Stimulated activated CD8-positive, alpha-beta memory T cell treated with anti-CD3 and anti-CD28 coated beads, Interleukin-15, amount 100 ng/mL, for 4 hours (primary cell): Measurements from ENCODE around the gene ZNF32.

Source experiments
- DNase-seq, 2 donors: peaks; one replicate each; pipeline ENCODE4 v3.0.0-alpha.2; 2020; ENCODE audit warnings: low read depth in 2 of 2

Gene ZNF32, protein sequence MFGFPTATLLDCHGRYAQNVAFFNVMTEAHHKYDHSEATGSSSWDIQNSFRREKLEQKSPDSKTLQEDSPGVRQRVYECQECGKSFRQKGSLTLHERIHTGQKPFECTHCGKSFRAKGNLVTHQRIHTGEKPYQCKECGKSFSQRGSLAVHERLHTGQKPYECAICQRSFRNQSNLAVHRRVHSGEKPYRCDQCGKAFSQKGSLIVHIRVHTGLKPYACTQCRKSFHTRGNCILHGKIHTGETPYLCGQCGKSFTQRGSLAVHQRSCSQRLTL

DNA sequence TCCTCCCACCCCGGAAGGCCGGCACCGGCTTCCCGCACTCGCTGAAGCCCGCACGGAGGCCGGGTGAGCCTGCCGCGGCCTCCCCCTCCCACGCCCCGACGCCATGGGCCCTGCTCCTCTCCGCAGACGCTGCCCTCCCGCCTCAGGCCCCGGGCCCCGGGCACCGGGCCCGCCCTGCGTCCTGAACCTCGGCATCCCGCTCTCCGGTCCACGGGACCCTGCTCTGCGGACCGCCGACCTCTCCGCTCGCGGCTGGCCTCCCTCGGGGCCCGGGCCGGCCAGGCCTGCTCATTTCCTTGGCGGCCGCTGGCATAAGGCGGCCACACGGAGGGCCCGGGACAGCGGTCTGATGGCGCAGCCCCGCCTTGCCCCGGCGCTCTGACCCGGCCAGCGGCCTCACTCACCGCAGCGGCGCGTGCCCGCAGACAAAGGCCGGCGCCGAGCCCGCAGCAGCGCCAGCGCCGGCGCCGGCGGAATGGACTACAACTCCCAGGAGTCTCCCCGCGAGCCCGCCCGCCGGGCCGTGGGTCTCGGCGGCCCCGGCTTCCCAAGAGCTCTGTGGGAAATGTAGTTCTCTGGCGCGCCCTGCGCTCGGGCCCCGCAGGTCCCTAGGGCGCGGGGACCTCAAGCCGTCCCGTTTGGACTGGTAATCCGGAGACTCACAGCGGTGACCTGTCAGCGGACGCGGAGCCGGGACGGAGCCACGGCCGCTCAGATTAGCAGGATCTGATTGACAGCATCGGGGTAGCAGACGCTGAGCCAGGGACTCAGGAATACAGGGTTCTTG lies at the start of gene ZNF32:
Gene ZNF32 (minus strand): TSS at position 484 of the 787 bp plus-strand sequence. CDS start 2,748 bp downstream, outside the sequence.
- peak; percentile 51 to 64 for DNase-seq

DNA sequence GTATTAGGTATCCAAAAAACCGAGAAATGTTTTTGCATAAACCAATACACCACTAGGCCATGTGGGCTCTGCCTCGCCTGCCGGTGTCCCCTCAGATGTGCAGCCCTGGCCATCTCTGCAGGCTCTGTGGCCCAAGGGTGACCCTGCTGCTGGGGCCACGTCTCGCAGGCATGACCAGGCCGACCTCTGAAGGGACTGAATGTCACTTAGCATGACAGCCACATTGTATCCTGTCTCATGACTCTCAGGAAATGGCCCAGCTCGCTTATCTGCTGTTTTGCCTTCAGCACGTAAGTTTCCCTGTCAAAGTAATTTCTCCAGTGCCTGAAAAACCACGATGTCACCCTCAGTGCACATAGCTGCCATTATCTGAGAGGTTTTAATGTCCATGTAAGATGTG lies 49.5 kb upstream of the ZNF32 start:
- no peak for DNase-seq

DNA sequence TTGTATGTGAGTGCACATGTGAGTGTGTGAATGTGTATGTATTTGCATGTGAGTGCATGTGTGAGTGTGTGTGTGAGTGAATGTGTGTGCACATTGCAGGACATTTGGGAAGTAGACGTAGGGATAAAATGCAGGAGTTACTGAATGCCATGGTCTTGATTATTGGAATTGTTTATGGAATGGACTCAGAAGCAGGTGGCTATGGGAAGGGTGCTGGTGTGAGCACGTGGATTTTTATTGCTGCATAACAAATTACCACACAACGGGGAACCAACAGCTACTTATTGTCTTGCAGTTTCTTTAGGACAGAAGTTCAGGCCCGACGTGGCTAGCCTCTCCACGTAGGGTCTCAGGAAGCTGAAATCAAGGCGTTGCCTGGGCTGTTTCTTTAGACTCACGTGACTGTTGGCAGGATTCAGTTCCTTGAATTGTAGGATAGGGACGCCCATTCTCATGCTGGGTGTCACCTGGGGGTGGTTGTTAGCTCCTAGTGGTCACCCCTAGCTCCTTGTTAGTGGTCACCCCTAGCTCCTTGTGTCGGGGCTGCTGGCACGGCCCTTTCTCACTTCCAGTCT lies 48.3 kb upstream of the ZNF32 start:
- DNase-seq = no peak

DNA sequence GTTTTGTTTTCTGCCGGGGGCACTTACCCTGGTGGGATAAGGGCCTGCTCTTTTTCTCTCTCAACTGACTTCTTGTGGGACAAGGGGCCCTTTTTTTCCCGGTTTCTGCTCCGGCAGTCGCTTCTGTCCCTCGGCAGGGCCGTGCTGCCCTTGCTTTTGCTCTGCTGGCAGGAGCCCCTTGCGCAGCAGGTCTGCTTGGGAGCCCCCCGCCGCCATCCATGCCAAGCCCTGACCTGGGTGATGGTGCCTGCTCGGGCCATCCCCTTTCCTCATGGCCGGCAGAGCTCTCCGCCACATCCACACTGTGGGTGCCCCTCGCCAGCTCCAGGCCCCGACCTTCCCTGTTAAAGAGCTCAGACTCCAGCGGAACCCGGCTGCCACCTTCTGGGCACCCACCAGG lies 47.0 kb upstream of the ZNF32 start:
- no peak for DNase-seq

DNA sequence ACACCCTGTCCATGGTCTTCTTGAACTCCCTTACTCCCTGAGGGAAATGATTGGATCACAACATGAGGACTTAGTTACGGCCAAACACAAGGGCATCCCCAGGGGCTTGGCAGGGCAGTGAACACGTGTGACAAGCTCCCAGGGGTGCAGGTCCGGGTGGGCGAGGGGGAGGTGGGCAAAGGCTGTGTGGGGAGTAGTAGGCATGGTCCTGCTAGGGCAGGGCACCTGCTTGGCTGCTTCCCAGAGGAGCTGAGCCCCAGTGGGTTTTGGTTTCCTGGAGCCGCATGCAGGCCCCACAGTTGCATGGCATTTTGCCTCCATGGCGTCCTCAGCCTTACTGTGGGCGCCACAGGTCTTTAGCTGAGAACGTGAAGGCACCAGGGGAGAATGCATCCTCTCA lies 46.6 kb upstream of the ZNF32 start:
- DNase-seq = no peak

DNA sequence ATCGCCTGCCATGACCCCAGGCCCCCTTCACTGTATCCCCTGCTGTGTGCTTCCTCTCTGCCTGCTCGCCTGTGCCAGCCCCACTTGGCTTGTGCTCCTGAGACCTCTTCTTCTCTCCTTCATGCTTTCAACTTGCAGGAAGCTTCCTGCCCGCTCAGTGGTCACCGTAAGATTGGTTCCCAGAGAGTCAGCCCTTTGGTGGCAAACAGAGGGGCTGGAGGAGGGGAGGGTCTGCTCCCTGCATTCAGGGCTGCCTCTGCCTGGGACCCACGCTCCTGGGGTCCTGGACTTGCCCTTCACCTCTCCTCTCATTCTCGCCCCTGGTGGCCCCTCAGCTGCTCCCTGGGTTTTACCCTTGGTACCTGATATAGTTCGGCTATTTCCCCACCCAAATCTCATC lies 45.8 kb upstream of the ZNF32 start:
- DNase-seq = no peak

DNA sequence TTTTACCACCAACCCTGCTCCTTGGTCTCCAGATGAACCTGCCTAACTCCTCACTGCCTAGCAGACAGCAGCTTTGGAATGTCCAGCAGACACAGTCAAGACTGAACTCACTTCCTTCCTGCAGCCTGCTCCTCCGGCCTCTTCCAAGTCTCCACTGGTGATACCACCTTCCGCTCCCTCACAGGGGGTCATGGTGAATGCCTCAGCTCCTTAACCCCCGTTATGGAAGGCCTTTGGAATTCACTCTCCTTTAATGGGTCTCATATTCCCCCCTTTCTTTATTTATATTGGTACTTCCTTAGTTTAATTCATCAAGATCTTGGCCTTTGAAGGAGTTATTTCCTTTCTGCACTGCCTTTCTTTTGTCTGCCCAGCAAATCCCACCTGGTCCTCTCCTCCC lies 44.9 kb upstream of the ZNF32 start:
- no peak for DNase-seq

DNA sequence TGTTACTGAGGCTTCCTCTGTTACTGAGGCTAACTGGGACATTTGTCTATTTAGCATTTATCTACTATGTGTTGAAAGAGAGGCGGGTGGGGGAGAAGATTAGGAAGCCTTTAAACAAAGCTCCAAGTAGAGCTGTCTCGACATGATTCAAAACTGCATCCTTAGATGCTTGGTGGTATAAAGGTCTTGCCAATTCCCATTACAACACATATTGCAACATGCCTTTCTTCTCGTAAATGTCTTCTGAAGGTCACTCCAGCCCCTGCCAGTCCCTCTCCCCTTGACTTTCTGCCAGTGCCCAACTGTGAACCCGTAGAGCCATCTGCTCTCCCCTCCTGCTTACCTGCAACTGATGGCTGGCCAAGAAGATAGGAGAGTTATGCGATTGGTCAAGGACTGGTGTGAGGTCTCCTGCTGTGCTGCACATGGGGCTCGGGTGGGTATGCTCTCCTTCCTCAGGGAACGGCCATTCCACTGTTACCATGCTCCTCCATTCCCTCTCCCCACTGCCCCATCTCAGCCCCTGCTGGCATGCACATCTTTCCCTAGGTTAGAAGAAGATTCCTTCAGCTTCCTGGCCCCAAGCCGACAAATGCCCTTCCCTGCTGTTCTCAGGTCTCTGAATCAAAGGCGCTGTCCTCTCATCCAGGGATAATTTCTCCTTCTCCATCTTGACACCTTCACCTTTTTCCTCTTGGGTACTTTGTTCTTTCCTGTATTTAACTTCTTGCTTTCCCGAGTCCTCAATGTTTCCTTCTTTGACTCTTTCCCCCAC lies 43.6 kb upstream of the ZNF32 start:
- no peak for DNase-seq

DNA sequence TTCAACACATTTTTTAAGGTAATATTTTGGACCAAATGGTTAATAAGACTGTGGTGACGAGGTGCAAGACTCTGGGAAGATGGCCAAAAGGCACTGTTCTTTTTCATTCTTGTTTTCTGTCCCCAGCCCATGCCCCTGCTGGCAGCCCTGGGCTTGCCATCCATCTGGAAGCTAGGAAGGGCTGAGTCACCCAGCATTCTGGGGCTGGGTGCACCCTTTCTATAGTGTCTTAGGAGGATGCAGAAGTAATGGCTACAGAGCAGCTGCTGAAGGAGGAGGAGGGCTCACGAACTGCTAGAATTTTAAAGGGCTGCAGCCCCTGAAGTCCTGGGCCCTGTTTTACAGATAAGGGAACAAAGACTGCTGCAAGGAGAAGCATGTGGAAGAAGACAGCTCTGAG lies 42.8 kb upstream of the ZNF32 start:
- no peak for DNase-seq

DNA sequence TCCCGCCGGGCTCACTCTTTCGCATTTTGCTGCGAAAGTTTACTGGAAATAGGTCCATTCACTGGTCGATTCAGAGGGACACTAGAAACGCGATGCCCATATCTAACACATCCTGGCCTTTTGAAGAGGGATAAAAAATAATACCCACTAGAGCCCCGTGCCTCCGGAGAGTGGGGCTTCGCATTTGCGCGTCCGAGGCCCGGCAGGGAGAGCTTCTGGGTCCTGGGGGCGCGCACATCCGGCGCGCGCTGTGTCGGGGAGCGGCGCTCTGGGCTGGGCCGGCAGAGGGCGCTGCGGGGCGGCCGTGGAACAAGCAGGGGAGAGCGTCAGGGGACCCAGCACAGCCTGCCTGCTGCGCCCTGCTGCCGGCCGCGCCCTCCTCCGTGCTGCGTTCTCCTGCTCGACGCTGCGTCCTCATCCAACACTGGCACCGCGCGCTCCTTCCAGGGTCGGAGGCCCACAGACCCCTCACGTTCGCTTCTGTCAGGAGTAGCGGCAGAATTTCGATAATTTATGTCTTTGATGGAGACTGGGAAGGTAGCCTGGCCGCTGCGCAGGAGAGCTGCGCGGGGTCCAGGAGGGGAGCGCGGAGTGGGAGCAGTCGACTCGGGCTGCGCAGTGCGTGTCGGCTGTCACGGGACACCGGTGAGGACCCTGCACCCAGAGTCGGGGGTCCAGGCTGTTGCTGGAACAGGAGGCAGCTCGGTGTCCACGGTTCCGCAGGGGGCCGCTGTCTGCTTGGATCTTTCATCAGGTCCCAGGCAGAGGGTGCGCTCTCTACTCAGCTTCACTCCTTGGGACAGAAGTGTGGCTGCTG lies 41.5 kb upstream of the ZNF32 start:
- DNase-seq = peak; percentile 59 to 61

DNA sequence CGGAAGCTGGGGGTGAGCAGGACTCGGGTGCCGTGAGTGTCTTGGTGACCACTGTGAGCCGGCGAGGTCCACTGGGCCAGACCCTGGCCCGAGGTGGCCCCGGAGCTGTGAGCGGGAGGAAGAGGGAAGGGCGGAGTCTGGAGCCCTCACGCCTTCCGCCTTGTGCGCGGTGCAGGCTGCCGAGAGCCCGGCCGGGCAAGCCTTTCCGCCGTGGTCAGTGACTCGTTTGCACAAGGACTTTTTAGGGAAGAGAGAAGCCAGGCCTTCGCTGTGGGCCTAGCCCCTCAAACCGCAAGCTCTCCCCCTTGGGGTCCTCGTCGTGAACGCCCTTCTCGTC lies 40.9 kb upstream of the ZNF32 start:
- no peak for DNase-seq

DNA sequence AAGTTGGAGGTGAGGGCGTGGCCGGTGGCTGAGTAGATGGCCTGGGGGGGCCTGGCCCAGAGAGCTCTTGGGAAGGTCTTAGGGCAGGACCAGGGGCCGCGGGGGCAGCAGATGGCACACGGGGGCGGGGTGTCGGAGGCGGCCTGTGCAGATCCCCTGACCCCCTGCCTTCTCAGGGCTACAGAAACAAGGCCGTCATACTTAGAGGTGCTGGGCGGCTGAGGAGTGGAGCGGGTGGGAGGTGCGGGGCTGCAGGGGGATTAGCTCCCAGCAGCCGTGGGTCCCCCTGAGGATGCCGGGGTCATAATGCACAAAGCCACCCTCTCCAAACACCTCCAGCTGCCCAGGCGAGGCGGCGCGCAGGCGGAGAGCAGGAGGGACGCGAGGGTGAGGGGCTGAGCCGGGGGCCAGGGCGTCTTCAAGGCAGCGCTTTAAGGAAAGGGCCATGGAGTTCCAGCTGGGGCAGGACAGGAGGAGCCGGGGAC lies 40.4 kb upstream of the ZNF32 start:
- DNase-seq = no peak

DNA sequence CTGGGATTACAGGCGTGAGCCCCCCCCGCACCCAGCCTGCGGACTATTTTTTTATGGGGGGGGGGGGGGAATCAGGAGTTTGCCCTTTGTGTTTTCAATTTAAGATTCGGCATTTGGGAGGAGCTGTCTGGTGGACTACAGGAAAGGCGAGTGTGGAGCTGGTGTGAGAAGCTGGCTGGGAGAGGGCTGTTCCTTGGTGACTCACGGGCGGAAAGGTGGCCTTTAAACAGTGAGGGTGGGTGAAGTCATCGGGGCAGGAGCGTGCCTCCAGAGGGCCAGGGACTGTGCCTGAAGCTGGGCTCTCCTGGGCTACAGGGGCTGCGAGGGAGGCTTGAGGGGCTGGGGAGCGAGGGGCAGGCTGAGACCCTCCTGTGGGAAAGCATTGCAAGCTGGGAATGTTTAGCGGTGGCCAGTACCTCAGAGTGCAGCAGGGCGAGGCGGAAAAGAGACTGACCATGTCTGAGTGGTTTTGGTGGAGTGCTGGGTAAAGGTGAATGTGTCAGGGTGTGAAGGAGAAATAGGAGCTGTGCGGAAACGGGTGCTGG lies 39.7 kb upstream of the ZNF32 start:
- DNase-seq = no peak

DNA sequence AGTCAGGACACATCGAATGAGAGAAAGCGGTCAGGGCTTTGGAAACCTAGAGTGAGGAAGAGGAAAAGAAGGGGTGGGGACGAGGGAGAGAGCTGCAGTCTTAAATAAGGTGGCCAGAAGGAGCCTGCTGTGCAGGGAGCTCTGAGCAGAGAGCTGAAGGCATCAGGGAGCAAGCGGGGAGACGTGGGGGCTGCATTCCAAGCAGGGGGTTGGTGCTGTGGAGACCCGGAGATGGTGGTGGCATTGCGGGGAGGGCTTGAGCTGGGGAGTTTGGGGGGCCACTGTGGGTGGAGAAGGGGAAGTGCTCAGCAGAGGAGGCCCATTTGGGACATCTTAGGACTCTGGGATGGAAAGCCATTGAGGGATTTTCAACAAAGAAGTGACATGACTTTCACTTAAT lies 38.7 kb upstream of the ZNF32 start:
- no peak for DNase-seq

DNA sequence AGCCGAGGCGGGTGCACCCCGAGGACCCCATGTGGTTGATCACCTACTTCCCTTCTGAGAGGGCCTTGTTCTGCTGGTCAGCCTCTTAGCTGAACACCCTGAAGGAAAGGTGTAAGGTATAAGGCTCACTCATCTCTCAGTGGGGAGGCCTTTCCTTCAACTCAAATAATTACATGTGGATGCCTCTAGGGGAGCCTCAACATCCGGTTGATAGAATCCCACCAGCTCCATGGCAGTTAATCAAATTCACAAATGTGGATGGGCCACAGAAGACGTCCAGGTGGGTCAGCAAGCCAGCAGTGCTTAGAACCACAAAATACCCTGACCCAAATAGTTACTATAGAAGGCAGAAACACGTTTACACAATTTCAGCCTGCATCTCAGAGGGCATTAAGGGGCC lies 37.7 kb upstream of the ZNF32 start:
- DNase-seq = no peak

DNA sequence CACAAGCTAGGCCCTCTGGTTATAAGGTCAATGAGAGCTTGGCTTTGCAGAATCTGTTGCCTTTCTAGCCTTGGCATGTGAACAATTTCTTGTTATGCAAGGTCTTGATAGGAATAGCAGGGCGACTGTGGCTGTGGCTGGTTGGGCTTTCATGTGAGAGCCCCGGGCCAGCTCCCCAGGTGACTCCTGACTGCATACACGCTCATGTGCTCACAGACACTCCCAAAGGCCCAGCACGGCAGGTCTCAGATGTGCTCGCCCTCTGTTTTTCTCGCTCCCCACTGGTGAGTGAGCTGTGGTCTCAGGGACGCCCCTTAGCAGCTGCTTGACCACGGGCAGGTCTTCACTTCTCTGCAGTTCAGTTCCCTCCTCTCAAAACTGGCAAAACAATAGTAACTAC lies 37.1 kb upstream of the ZNF32 start:
- DNase-seq = no peak

DNA sequence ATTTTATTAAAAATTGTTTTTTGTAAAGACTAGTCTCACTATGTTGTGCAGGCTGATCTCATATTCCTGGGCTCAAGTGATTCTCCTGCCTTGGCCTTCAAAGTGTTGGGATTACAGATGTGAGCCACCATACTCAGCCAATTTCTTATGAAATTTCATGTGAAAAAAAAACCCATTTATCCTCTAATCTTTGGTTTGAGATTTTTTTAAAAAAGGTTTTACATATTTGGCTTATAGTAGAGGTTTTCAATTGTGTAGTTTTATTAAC lies 35.5 kb upstream of the ZNF32 start:
- DNase-seq = no peak

DNA sequence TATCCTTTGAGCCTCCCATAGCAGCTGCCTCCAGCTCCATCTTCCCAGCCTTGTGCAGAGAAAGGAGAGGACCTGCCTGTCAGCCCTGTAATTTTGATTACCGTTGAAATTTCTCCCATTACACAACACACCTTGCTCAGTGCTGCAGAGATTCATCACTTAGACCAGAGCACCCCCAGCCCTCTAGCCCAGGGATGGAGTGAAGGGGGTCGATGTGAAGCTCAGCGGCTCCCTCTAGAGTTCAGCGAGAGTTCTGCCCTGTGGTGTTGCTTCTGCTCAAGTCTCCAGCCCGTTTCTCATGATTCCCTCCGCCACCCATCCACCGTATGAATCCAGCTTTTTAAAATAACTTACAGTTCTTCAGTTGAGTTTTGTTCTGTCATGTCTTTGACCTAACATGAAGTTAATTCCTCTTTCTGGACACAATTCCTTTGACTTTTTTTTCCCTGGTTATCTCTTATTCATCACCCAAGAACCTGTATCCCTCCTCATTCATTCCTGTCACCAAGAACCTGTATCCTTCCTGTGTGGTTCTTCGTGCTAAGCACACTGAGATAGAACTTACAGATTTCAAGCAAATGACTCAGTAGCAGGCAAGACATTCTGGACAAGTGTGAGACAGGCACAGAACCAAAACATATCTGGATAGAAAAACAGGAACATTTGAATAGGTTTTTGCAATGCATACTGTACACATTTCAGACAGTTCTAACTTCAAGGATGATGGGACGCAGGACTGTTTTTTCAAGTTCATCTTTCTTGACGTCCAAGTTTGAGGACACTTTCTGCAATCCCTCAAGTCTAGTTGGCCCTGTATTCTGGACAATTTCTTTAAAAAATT lies 35.0 kb upstream of the ZNF32 start:
- DNase-seq = no peak

DNA sequence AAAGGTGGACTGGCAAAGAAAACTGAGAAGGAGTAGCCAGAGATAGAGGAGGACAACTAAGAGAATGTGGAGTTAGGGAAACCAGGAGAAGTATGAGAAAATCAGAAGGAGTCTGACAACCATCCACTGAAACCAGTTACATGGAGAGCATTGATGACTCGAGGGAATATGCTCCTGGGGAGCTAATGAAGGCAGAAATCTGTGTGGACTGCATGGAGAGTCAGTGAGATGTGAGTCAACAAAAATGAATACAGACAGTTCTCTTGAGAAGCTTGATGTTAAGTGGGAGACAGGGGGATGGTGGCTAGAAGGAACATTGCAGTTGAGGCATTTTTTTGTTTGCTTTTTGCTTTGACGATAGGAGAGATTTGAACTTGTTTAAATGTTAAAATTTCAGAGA lies 34.3 kb upstream of the ZNF32 start:
- no peak for DNase-seq

DNA sequence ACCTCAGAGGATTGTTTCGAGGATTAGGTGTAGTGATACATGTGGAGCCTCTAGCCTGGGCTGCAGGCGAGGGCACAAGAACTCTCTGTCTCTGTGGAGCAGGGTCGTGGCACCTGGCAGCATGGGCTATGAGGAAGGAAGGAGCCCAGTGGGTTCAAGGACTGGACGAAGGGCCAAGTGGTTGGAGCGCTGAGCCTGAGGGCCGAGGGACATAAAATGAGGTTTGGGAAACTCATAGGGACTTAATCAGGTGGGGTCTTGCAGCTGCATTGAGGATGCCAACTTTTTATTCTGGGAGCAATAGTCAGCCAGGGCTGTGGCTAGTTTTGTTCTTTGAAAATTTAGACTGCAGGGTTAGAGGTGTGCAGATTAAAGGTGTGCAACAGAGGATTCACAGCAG lies 33.0 kb upstream of the ZNF32 start:
- no peak for DNase-seq

DNA sequence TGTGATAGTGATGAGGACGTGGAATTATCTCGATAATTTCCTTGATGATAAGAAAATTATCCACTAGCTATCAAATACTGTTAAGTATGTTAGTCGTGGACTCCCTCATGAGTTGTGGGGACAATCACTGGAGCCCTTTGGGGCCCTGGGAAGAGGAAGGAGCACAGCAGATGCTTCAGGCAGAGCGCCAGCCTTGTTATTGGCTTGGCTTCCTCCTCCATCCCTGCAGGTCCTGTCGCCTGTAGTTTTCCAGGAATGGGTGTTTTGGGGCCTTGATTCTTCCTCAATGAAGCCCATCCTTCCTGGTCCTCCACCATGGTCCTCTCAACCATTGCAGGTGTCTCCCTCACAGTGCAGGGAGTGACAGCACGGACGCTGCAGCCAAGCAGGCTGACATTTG lies 32.5 kb upstream of the ZNF32 start:
- no peak for DNase-seq
